T-helper 1 cell (primary cell): ENCODE results near the gene ZDHHC1.
"Not testable (repeated sequence)": the region's sequence is repeated elsewhere in the genome, so short reads cannot be mapped to it uniquely, and the experiment has no call there.

ENCODE experiments used
- DNase-seq, 5 donors: peaks; one replicate each; pipeline ENCODE4 v3.0.0-alpha.2; 2012 to 2020

ZDHHC1 gene

GRCh38 chr16:67392301-67393059 lies 23.8 kb downstream of the ZDHHC1 start:
- no peak for DNase-seq

- no peak for DNase-seq
Observed at GRCh38 chr16:67391424-67392300, 24.6 kb downstream of the ZDHHC1 start.

- no peak for DNase-seq
Observed at GRCh38 chr16:67390816-67391423, 25.4 kb downstream of the ZDHHC1 start.

GRCh38 chr16:67389911-67390815 lies 26.1 kb downstream of the ZDHHC1 start:
- DNase-seq, result no peak

GRCh38 chr16:67388591-67388990 lies 27.7 kb downstream of the ZDHHC1 start:
- no peak for DNase-seq

GRCh38 chr16:67388191-67388590 lies 28.1 kb downstream of the ZDHHC1 start:
- DNase-seq, result no peak

GRCh38 chr16:67387479-67388079 lies 28.7 kb downstream of the ZDHHC1 start:
- no peak for DNase-seq

- DNase-seq, result no peak
Observed at GRCh38 chr16:67386861-67387455, 29.3 kb downstream of the ZDHHC1 start.

- DNase-seq, result no peak
Observed at GRCh38 chr16:67384778-67385510, 31.3 kb downstream of the ZDHHC1 start.

- no peak for DNase-seq
Observed at GRCh38 chr16:67383284-67383683, 33.0 kb downstream of the ZDHHC1 start.

GRCh38 chr16:67378642-67379041 lies 37.6 kb downstream of the ZDHHC1 start:
- DNase-seq, result no peak

- DNase-seq, result not testable (repeated sequence)
Observed at GRCh38 chr16:67376012-67376411, 40.3 kb downstream of the ZDHHC1 start.

GRCh38 chr16:67372664-67373063 lies 43.6 kb downstream of the ZDHHC1 start:
- DNase-seq, result no peak

- no peak for DNase-seq
Observed at GRCh38 chr16:67370661-67371060, 45.6 kb downstream of the ZDHHC1 start.

GRCh38 chr16:67364600-67365235 lies 51.6 kb downstream of the ZDHHC1 start:
- no peak for DNase-seq

- no peak for DNase-seq
Observed at GRCh38 chr16:67361038-67361437, 55.2 kb downstream of the ZDHHC1 start.

- not testable (repeated sequence) for DNase-seq
Observed at GRCh38 chr16:67359540-67360269, 56.6 kb downstream of the ZDHHC1 start.

- no peak for DNase-seq
Observed at GRCh38 chr16:67357561-67357960, 58.7 kb downstream of the ZDHHC1 start.

GRCh38 chr16:67356396-67356795 lies 59.9 kb downstream of the ZDHHC1 start:
- no peak for DNase-seq

GRCh38 chr16:67352463-67352862 lies 63.8 kb downstream of the ZDHHC1 start:
- not testable (repeated sequence) for DNase-seq
